Memory B cell (primary cell): Measurements from ENCODE around the gene HP1BP3.
A peak's percentile ranks its signal among the peaks of the same experiment; 100 is the strongest.

ENCODE experiments used
- ATAC-seq: fragments of 150-1000 bp; cut with Tn5 transposase; 2 replicates; pipeline ENCODE4 v1.10.0; 2021; ENCODE audit warnings: low read depth, mild to moderate bottlenecking, moderate library complexity
- DNase-seq, 2 donors: peaks; one replicate each; pipeline ENCODE4 v3.0.0; 2022; ENCODE audit warnings: low spot score in 2 of 2
- H3K27ac Mint-ChIP-seq: one replicate; pipeline ENCODE4 v1.8.0; 2022; ENCODE audit warnings: mild to moderate bottlenecking, moderate library complexity, mixed read lengths
- H3K27me3 Mint-ChIP-seq: one replicate; pipeline ENCODE4 v1.8.0; 2022; ENCODE audit warnings: mixed read lengths
- H3K36me3 Mint-ChIP-seq: one replicate; pipeline ENCODE4 v1.8.0; 2022; ENCODE audit warnings: mild to moderate bottlenecking, mixed read lengths
- H3K4me1 Mint-ChIP-seq: one replicate; pipeline ENCODE4 v1.8.0; 2022; ENCODE audit warnings: mixed read lengths
- H3K4me3 Mint-ChIP-seq: one replicate; pipeline ENCODE4 v1.8.0; 2022; ENCODE audit warnings: mild to moderate bottlenecking, moderate library complexity, mixed read lengths
- H3K9me3 Mint-ChIP-seq: one replicate; pipeline ENCODE4 v1.8.0; 2022; ENCODE audit warnings: mixed read lengths

HP1BP3 gene

DNA sequence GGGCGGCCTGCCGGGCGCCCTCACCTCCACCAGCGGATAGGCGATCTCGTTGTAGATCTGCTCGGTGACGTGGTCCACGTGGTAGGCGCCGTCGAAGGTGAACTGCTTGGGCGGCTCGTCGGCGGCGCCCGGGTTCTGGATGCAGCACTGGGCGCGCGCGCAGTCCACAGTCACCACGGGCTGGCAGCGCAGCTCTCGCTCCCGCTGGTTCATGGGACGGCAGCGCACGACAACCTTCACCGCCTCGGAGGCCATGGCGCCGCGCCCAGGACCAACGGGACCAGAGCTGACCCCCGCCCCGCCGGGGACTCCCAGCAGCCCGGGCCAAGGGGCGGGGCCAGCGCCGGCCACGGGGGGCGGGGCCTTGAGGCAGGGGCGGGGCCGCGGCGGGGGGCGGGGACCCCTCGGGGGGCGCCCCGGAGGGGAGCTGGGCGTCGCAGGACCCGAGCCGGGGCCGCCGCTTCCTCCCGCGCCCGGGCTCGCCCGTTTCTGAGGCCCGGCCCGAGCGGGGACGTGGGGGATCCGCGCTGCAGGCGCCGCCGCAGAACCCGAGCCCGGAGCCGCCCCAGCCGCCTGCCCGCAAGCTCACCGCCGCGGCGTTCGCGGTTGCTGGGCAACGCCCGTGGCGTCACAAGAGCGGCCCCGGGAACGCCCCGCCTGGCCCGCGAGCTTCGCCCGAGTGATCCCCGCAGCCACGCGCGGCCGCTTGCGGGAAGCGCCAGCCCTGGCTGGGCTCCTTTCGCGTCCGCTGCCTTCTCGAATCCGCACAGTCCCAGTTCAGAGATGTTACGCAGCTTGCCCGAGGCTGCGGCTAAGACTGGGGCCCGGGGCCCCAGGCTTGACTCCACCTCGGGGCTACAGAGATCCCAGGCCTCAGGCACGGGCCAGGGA lies 69.4 kb downstream of the HP1BP3 start, which contains the start of gene KIF17:
KIF17 (minus strand) TSS at position 556 of the 891 bp plus-strand sequence; CDS start at position 255, 301 bp downstream.
- H3K9me3 Mint-ChIP-seq, result no peaks in the 10 kb centered on the region
- peak within 1 kb of the TSS; percentile 15 for H3K27ac Mint-ChIP-seq
- H3K27me3 Mint-ChIP-seq, result peaks cover 13% of the 10 kb centered on the region
- peak; percentile 90 for ATAC-seq
- DNase-seq, result peak; percentile 73 to 78
- H3K36me3 Mint-ChIP-seq, result no peaks in the 10 kb centered on the region
- peak within 1 kb of the TSS; percentile 67 for H3K4me3 Mint-ChIP-seq
- peaks cover 5% of the 10 kb centered on the region for H3K4me1 Mint-ChIP-seq

DNA sequence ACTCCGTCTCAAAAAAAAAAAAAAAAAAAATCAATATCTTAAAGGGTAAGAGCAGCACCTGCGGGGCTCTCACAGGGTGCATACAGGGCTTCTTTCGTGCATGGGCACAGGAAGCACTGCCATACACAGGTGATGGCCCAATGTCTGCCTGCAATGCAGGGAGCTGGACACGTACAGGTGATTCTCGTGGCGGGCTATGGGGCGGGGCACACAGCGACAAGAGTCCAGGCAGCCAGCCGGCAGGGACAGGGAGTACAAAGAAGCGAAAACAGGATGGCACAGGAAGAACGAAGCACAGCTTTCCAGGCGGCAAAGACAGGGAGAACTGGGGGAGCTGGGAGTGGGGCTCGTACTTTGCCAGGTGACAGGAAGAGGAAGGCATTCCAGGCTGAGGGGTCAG lies 70.9 kb downstream of the HP1BP3 start:
- no peaks in the 10 kb centered on the region for H3K36me3 Mint-ChIP-seq
- H3K27ac Mint-ChIP-seq, result no peak overlapping the region
- no peak for ATAC-seq

DNA sequence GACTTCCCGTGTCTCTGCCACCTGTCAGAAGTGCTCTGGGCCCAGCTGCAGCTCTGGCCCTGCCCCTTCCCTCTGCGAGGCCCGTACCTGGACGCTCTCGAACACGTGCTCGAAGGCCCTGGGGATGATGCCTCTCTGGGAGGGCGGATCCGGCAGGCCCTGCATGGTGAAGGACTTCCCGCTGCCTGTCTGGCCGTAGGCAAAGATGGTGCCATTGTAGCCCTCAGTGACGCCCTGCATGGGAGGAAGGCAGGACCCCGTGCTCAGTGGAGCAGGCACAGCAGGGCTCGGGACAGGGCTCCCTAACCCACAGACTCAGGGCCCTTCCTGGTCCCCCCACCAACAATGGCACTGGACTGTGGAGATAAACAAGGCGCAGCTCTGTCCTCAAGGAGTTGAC lies 71.7 kb downstream of the HP1BP3 start:
- H3K27me3 Mint-ChIP-seq, result peaks cover 15% of the 10 kb centered on the region
- ATAC-seq (no peak), DNase-seq (no peak)
- H3K36me3 Mint-ChIP-seq, result no peaks in the 10 kb centered on the region
- no peaks in the 10 kb centered on the region for H3K9me3 Mint-ChIP-seq
- no peak overlapping the region for H3K4me3 Mint-ChIP-seq
- peaks cover 5% of the 10 kb centered on the region for H3K4me1 Mint-ChIP-seq
- H3K27ac Mint-ChIP-seq, result no peak overlapping the region

More for the DNA sequence above, 70.9 kb downstream of the HP1BP3 start:
- Mint-ChIP-seq H3K9me3 (no peaks in the 10 kb centered on the region), H3K4me3 (peak overlapping the region; percentile 30), H3K4me1 (peaks cover 5% of the 10 kb centered on the region), H3K27me3 (peaks cover 13% of the 10 kb centered on the region)
- no peak for DNase-seq

DNA sequence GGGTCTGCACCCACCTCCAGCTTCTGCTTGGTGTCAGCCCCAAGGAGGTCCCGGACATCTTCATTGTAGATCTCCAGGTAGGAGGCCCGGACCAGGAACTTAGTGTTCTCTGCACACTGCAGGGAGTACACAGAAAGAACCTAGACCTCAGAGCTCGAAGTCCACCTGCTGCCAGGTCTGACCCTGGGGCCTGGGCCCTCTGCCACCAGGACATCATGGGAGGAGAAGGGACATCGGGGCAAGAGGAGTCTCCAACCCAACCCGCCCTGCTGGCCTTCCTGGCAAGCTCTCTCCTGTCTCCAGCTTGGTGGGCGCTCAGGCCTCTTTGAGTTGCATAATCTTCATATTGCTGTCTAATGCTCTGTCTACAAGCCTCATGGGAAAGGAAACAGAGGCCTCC lies 73.7 kb downstream of the HP1BP3 start:
- Mint-ChIP-seq H3K27ac (no peak overlapping the region), H3K9me3 (no peaks in the 10 kb centered on the region), H3K4me1 (peaks cover 3% of the 10 kb centered on the region), H3K27me3 (peaks cover 13% of the 10 kb centered on the region), H3K4me3 (no peak overlapping the region), H3K36me3 (no peaks in the 10 kb centered on the region)
- ATAC-seq, result no peak
- DNase-seq, result no peak

DNA sequence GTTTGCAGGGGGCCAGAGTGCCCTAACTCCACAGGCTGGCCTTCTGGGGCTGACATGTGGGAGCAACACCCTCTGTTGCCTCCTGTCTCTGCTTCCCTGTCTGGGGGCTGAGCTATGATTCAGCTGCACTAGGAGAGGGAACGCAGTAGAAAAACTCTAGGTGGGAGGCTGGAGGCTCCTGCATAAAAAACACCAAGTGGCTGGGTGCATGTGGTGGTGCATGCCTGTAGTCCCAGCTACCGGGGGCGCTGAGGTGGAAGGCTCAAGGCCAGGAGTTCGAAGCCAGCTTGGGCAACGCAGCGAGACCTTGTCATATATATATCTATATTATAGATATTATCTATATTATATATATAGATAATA lies 74.9 kb downstream of the HP1BP3 start:
- no peak for DNase-seq
- H3K36me3 Mint-ChIP-seq, result no peaks in the 10 kb centered on the region
- peaks cover 3% of the 10 kb centered on the region for H3K4me1 Mint-ChIP-seq
- no peaks in the 10 kb centered on the region for H3K9me3 Mint-ChIP-seq
- H3K27ac Mint-ChIP-seq, result no peak overlapping the region
- no peak for ATAC-seq
- peaks cover 13% of the 10 kb centered on the region for H3K27me3 Mint-ChIP-seq
- no peak overlapping the region for H3K4me3 Mint-ChIP-seq

DNA sequence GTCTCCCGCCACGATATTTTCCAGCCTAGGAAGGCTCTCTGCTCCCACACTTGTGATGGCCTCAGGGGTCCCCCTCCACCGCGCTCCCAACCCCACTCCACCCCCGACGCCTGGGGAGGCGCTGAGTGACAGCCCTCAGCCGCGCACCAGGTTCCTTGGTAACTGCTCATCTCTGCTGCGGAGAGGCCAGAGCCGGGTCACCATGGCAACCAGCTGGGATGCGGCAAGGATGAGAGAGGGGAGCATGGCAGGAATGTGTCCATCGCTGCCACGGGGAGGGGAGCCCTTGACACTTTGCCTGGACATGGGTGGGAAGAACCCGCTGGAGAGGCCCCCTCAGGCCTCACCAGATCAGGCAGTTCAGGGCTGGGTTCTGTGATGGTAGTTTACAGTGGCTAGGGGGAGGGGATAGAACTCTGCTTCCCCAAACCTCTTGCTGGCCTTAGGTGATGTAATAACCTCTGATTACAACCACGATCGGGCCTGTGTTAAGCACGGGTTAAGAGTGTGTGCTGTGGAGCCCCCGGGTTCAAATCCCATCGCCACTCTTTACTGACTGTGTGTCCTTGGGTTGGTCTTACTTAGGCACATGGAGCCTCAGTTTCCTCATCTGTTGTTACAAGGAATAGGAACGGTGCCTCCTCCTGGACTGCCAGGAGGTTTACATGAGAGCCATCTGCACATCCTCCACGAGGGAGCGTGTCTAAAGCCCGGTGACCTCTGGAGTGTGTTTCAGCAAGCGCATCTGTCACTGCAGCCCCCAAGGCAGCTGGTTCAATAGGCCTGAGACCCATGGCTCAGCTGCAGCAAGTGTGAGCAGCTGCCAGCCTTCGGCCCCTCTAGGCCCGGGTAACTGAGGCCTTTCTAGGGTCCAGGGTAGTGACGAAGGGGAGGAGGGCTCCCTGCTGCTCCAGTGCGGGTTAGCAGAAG lies 75.6 kb downstream of the HP1BP3 start:
- Mint-ChIP-seq H3K36me3 (no peaks in the 10 kb centered on the region), H3K9me3 (no peaks in the 10 kb centered on the region), H3K4me1 (peaks cover 3% of the 10 kb centered on the region), H3K4me3 (no peak overlapping the region), H3K27ac (no peak overlapping the region), H3K27me3 (peaks cover 10% of the 10 kb centered on the region)
- DNase-seq (no peak), ATAC-seq (no peak)

DNA sequence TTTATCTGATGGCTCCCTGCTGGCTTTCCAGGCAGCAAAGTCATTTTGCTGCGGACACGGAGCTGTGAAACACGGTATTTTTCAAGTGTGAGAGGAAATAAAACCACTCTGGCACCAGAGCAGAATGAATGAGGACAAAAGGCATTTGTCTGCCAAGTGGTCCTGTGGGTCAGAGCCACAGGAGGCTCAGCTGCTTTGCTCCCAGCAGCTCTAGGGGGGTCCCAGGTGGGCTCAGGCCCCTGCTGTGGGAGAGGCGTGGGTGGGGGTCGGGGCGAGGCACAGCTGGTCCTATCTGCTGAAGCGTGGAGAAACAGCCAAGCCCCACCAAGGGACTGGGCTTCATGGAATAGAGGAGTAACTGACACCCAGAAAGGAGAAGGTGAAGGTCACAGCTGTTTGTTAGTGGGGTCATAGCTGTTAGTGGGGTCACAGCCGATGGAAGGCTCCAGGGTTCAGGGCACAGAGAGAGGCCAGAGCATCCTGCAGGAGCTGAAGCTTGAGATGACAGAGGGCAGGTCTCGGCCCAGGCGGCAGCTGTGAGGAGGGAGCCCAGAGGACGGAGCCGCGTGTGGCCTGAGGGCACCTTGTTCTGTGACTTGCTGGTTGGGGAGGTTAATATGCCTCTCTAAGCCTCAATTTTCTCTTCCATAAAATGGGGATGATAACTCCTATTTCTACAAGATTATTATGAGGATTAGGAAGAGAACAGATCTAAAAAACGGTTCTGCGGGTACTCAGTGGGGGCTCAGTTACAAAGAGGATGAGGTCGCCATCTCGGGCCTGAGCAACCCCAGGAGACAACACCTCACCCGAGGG lies 76.4 kb downstream of the HP1BP3 start:
- H3K27ac Mint-ChIP-seq, result no peak overlapping the region
- no peak for ATAC-seq

DNA sequence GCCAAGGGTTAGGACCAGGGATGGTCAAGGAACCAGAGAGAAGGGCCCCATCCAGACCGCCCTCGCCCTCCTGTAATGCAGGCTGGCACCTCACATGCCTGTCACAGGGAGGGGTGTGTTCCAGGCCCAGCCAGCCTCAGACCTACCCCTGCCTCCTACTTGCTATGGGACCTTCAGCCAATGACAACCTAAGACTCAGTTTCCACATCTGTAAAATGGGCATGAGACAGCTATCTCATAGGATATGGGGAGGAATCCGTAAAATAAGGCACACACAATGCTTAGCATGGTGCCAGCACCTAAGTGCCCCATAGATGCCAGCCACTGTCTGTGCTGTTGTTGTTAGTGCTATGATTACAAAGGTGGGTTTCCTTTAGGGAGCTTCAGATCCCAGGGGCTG lies 77.2 kb downstream of the HP1BP3 start:
- H3K4me3 Mint-ChIP-seq, result no peak overlapping the region
- no peaks in the 10 kb centered on the region for H3K36me3 Mint-ChIP-seq
- ATAC-seq (no peak), DNase-seq (no peak)
- peaks cover 2% of the 10 kb centered on the region for H3K27me3 Mint-ChIP-seq
- H3K27ac Mint-ChIP-seq, result no peak overlapping the region
- H3K9me3 Mint-ChIP-seq, result no peaks in the 10 kb centered on the region
- no peaks in the 10 kb centered on the region for H3K4me1 Mint-ChIP-seq

More for the DNA sequence above, 76.4 kb downstream of the HP1BP3 start:
- H3K4me1 Mint-ChIP-seq, result no peaks in the 10 kb centered on the region
- H3K27me3 Mint-ChIP-seq, result peaks cover 5% of the 10 kb centered on the region
- H3K4me3 Mint-ChIP-seq, result no peak overlapping the region
- no peaks in the 10 kb centered on the region for H3K36me3 Mint-ChIP-seq
- DNase-seq, result no peak
- no peaks in the 10 kb centered on the region for H3K9me3 Mint-ChIP-seq

DNA sequence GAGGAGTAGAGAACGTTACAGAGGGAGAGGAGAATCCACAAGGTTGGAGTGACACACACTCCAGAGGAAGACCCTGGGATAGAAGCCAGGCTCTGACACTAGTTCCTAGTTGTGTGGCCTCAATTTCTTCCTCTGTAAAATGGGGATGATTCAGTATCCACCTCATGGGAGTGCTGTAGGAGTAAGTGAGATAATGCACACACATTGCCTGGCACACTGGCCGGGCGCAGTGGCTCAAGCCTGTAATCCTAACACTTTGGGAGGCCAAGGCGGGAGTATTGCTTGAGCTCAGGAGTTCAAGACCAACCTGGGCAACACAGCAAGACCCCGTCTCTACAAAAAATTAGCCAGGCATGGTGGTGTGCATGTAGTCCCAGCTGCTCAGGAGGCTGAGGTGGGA lies 78.2 kb downstream of the HP1BP3 start:
- DNase-seq (no peak), ATAC-seq (no peak)
- H3K27me3 Mint-ChIP-seq, result peaks cover 2% of the 10 kb centered on the region
- no peaks in the 10 kb centered on the region for H3K9me3 Mint-ChIP-seq
- H3K27ac Mint-ChIP-seq, result no peak overlapping the region
- H3K4me1 Mint-ChIP-seq, result no peaks in the 10 kb centered on the region
- H3K4me3 Mint-ChIP-seq, result no peak overlapping the region
- H3K36me3 Mint-ChIP-seq, result no peaks in the 10 kb centered on the region

DNA sequence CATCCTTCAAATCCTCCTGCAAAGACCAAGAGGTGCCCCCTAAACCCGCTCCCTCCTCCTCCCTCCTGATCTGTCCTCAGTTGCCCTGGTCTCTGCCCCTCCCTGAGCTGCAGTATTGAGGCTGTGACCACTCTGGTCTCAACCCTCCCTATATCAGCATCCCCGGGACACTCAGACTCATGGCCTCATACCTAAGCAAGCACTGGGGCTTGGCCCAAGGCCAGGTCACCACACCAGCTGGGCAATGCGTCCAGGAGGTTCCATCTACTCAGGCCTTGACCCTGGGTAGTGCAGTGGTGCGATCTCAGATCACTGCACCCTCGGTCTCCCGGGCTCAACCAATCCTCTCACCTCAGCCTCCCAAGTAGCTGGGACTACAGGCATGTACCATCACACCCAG lies 79.0 kb downstream of the HP1BP3 start:
- ATAC-seq (no peak), DNase-seq (no peak)
- Mint-ChIP-seq H3K4me1 (no peaks in the 10 kb centered on the region), H3K36me3 (no peaks in the 10 kb centered on the region), H3K9me3 (no peaks in the 10 kb centered on the region), H3K27me3 (peaks cover 5% of the 10 kb centered on the region), H3K27ac (no peak overlapping the region), H3K4me3 (no peak overlapping the region)

DNA sequence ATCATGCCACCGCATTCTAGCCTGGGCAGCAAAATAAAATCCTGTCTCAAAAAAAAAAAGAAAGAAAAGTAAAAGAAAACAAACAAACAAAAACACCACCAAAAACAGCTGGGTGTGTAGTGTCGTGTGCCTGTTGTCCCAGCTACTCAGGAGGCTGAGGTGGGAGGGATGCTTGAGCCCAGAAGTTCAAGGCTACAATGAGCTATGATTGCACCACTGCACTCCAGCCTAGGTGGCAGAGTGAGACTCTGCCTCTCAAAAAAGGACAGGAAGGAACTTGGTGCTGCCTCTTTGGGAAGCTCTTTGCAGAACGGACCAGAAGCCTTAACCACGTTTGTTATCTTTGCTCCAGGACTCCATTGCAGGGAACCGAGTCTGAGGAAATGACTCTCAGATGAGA lies 80.3 kb downstream of the HP1BP3 start:
- DNase-seq, result no peak
- no peak for ATAC-seq
- H3K4me1 Mint-ChIP-seq, result no peaks in the 10 kb centered on the region
- no peak overlapping the region for H3K27ac Mint-ChIP-seq
- H3K4me3 Mint-ChIP-seq, result no peak overlapping the region
- H3K36me3 Mint-ChIP-seq, result no peaks in the 10 kb centered on the region
- peaks cover 7% of the 10 kb centered on the region for H3K27me3 Mint-ChIP-seq
- no peaks in the 10 kb centered on the region for H3K9me3 Mint-ChIP-seq

DNA sequence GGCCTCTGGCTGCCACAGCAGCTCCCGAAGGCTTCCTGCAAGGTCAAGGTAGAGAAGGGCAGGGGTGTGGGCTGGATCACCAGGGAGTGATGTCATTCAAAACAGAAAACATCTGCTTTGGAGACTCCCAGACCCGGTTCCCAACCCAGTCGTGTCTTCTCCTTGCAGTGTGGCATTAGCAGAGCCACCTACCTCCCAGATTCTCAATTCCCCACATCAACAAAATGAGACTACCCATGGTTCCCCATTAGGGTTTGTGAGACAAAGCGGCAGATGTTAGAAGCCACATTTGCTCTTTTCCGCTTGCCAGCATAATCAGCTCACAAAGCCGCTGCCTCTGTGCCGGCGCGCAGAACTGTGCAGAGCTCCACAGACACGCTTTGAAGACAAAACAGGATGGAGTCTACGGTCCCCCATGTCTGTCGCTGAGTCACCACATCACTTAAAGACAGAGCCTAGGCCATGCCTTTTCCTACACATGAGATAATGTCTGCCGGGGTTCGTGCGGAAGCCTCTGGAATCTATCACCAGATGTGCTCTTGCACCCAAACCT lies 81.8 kb downstream of the HP1BP3 start:
- no peak for ATAC-seq
- H3K36me3 Mint-ChIP-seq, result no peaks in the 10 kb centered on the region

DNA sequence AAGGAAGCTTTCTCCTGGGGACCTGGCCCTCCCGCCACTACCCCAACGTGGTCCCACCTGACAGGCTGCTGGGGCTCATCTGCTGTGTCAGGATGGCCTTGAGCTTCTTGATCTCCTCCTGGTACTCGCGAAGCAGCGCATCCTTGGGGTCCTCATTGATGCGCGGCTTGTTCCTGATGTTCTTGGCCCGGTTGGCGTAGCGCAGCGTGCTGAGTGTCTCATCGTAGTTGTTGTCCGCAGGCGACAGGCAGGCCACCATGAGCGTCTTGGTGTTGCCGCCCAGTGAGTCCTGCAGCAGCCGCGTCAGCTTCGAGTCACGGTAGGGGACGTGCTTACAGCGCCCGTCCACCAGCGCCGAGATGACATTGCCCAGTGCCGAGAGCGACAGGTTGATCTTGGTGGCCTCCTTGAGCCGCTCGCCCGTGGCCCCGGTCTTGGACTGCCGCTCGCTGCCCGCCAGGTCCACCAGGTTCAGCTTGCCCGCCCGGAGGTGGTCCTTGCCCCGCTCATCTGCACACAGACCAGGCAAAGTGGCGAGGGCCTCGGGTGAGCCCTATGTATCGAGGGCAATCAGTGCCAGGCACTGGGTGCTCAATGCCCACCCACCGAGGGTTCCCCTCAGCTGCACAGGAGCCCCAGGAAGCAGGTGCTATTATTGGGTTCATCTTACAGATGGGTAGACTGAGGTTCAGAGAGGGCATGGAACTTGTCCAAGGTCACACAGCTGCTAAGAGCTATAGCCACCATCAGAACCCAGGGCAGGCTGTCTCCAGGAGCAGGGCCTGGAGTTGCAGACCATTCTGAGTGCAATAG lies 82.5 kb downstream of the HP1BP3 start:
- DNase-seq, result no peak

More for the DNA sequence above, 81.8 kb downstream of the HP1BP3 start:
- Mint-ChIP-seq H3K4me3 (no peak overlapping the region), H3K9me3 (no peaks in the 10 kb centered on the region), H3K4me1 (no peaks in the 10 kb centered on the region), H3K27ac (no peak overlapping the region), H3K27me3 (peaks cover 9% of the 10 kb centered on the region)
- no peak for DNase-seq

More for the DNA sequence above, 82.5 kb downstream of the HP1BP3 start:
- H3K36me3 Mint-ChIP-seq, result no peaks in the 10 kb centered on the region
- no peak overlapping the region for H3K4me3 Mint-ChIP-seq
- H3K27me3 Mint-ChIP-seq, result peaks cover 10% of the 10 kb centered on the region
- no peaks in the 10 kb centered on the region for H3K9me3 Mint-ChIP-seq
- H3K4me1 Mint-ChIP-seq, result no peaks in the 10 kb centered on the region
- ATAC-seq, result no peak
- no peak overlapping the region for H3K27ac Mint-ChIP-seq
